Activated naive CD8-positive, alpha-beta T cell (primary cell): ENCODE results near the gene EPHA6.

ENCODE experiments used
- H3K27ac Mint-ChIP-seq: one replicate; pipeline ENCODE4 v1.8.0; 2021; ENCODE audit warnings: mixed read lengths
- H3K27me3 Mint-ChIP-seq: one replicate; pipeline ENCODE4 v1.8.0; 2021; ENCODE audit warnings: mixed read lengths
- H3K36me3 Mint-ChIP-seq: one replicate; pipeline ENCODE4 v1.8.0; 2021; ENCODE audit warnings: mixed read lengths
- H3K4me1 Mint-ChIP-seq: one replicate; pipeline ENCODE4 v1.8.0; 2021; ENCODE audit warnings: low read depth, mixed read lengths
- H3K4me3 Mint-ChIP-seq: one replicate; pipeline ENCODE4 v1.8.0; 2021; ENCODE audit warnings: mild to moderate bottlenecking, mixed read lengths
- H3K9me3 Mint-ChIP-seq: one replicate; pipeline ENCODE4 v1.8.0; 2021; ENCODE audit warnings: low read depth, mixed read lengths

EPHA6 gene

DNA sequence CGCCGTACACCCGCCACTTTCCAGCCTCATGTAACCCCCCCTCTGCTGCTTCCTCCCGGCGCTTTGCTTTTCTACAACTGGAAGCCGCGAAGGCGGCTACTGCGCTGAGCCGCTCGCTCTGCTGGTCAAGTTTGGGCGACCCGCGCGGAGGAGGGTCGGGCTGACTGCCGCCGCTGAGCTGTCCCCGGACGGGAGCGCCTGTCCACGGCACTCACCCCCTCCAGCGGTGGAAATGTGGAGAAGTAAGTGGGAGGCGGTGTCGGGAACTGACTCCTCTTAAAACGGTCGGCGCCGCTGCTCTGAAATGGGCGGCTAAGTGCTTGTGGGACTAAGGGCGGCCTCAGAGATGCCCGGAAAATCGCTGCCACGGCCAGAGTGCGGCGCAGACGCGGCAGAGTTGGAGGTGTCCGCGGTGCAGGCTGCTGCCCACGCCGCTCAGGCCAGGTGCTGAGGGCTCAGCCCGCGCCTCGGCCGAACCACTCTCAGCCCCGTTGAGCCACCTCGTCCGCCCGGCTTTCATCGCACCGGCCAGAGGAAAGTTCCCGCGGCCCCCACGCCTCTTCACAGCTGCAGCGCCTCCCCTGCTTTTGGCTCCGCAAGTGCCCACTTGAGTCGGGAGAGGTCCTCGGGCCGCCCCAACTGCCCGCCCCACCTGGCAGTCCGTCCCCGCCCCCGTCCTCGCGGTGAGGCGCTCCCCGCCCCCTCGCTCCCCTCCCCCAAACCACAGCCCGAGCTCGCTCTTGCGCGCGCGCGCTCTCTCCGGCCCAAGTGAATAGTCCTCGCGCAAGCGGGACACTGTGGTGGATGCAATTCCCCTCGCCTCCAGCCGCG lies at the start of gene EPHA6:
TSS of gene EPHA6 (plus strand) at position 775 of the 831 bp plus-strand sequence.
- Mint-ChIP-seq H3K4me1 (peaks cover 8% of the 10 kb centered on the region), H3K4me3 (peak within 1 kb of the TSS; percentile 56), H3K27me3 (peaks cover 26% of the 10 kb centered on the region), H3K27ac (no peak within 1 kb of the TSS), H3K36me3 (no peaks in the 10 kb centered on the region), H3K9me3 (no peaks in the 10 kb centered on the region)

GRCh38 chr3:96776818-96777217 lies 37.6 kb upstream of the EPHA6 start:
- Mint-ChIP-seq H3K4me3 (no peak overlapping the region), H3K27ac (no peak overlapping the region), H3K27me3 (no peaks in the 10 kb centered on the region), H3K36me3 (no peaks in the 10 kb centered on the region), H3K4me1 (no peaks in the 10 kb centered on the region), H3K9me3 (peaks cover 12% of the 10 kb centered on the region)

DNA sequence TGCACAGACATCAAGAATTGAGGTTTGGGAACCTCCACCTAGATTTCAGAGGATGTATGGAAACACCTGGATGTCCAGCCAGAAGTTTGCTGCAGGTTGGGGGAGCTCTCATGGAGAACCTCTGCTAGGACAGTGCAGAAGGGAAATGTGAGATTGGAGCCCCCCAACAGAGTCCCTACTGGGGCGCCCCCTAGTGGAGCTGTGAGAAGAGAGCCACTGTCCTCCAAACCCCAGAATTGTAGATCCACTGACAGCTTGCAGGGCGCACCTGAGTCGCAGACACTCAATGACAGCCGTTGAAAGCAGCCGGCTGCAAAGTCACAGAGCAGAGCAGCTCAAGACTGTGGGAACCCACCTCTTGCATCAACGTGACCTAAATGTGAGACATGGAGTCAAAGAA lies 34.6 kb upstream of the EPHA6 start:
- no peaks in the 10 kb centered on the region for H3K36me3 Mint-ChIP-seq
- no peaks in the 10 kb centered on the region for H3K27me3 Mint-ChIP-seq
- H3K4me1 Mint-ChIP-seq, result no peaks in the 10 kb centered on the region
- peaks cover 12% of the 10 kb centered on the region for H3K9me3 Mint-ChIP-seq
- no peak overlapping the region for H3K27ac Mint-ChIP-seq
- H3K4me3 Mint-ChIP-seq, result no peak overlapping the region

DNA sequence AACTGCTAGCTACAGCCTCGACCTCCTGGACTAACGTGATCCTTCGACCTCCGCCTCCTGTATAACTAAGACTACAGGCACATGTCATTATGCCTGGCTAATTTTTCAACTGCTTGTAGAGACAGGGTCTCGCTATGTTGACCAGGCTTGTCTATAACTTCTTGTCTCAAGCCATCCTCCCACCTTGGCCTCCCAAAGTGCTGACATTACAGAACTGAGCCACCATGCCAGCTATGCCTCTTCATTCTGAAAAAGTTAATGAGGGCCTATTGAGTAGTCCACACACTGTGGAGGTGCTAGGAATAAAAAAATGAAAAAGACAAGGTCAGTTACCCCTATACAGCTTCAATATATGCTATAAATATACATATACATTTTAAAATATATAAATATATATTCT lies 18.3 kb upstream of the EPHA6 start:
- Mint-ChIP-seq H3K36me3 (no peaks in the 10 kb centered on the region), H3K4me3 (no peak overlapping the region), H3K4me1 (no peaks in the 10 kb centered on the region), H3K27me3 (no peaks in the 10 kb centered on the region), H3K9me3 (peaks cover 16% of the 10 kb centered on the region), H3K27ac (no peak overlapping the region)

- H3K4me1 Mint-ChIP-seq, result no peaks in the 10 kb centered on the region
- no peak overlapping the region for H3K27ac Mint-ChIP-seq
- H3K36me3 Mint-ChIP-seq, result no peaks in the 10 kb centered on the region
- no peak overlapping the region for H3K4me3 Mint-ChIP-seq
- H3K9me3 Mint-ChIP-seq, result peaks cover 3% of the 10 kb centered on the region
- H3K27me3 Mint-ChIP-seq, result peaks cover 1% of the 10 kb centered on the region
These were observed 10.5 kb upstream of the EPHA6 start for GRCh38 chr3:96803870-96804269.

GRCh38 chr3:96806341-96806740 lies 8.1 kb upstream of the EPHA6 start:
- H3K36me3 Mint-ChIP-seq, result no peaks in the 10 kb centered on the region
- H3K4me3 Mint-ChIP-seq, result no peak overlapping the region
- H3K27me3 Mint-ChIP-seq, result peaks cover 7% of the 10 kb centered on the region
- no peaks in the 10 kb centered on the region for H3K4me1 Mint-ChIP-seq
- H3K9me3 Mint-ChIP-seq, result peaks cover 3% of the 10 kb centered on the region
- no peak overlapping the region for H3K27ac Mint-ChIP-seq

DNA sequence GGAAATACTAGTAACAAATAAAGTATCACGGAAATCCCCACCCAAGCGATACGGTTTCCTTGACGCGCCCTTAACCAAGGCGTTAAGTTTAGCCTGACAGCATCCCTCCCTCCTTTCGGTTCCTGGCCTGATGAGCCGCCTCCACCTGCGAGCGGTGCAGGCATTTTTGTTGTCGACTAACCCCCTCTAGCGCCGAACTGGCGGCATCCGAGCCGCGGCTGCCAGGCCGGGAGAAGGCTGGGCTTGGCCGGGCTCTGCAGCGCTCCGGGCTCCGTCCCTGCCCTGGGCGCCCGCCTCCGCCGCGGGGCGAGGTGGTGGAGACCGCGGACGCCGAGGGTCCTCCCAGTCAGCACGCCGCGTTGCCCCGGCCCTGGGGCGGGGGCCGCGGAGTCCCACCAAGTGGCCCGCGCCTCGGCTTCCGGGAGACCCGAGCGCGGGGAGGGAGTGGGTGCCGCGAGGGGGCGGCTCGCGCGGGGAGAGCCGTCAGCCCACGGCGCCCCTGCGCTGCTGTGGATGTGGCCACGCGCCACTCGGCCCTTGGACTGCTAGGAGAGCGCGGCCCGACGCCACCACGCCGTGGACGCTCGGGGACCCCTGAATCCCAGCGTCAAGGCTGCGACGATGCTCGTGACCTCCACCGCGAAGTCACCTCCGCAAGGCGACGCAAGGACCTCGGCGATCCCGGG lies 1.1 kb upstream of the EPHA6 start:
- H3K9me3 Mint-ChIP-seq, result no peaks in the 10 kb centered on the region
- H3K4me3 Mint-ChIP-seq, result peak overlapping the region; percentile 69
- no peak overlapping the region for H3K27ac Mint-ChIP-seq
- peaks cover 8% of the 10 kb centered on the region for H3K4me1 Mint-ChIP-seq
- no peaks in the 10 kb centered on the region for H3K36me3 Mint-ChIP-seq
- peaks cover 26% of the 10 kb centered on the region for H3K27me3 Mint-ChIP-seq

DNA sequence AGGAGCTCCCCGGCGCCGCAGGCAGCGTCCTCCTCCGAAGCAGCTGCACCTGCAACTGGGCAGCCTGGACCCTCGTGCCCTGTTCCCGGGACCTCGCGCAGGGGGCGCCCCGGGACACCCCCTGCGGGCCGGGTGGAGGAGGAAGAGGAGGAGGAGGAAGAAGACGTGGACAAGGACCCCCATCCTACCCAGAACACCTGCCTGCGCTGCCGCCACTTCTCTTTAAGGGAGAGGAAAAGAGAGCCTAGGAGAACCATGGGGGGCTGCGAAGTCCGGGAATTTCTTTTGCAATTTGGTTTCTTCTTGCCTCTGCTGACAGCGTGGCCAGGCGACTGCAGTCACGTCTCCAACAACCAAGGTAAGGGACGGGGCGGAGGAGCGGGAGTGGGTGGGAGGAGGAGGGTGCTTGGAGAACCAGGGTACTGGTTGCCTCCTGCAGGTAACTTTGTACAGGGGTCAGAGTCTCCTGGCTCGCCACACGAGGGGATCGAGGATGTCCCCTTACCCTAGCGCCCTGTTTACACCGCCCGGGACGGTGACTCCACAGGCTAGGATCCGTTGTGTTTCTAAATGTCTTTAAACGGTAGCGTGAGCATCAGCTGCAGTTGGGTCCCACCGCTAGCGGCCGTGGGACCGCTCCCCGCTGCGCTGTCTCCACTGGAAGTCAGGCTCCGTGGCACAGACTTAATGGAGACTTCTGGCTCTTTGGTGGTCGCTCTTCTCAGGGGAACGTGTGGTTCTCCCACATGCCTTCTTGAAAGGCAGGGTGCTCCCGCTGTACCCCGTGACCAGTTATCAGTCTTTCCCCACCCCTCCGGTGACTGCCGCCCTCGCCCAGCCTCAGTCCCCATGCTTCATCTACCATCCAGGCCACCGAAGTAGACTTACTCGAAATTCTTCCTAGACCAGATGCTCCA lies 515 bp downstream of the EPHA6 start:
- Mint-ChIP-seq H3K9me3 (no peaks in the 10 kb centered on the region), H3K27me3 (peaks cover 21% of the 10 kb centered on the region), H3K27ac (no peak overlapping the region), H3K4me3 (peak overlapping the region; percentile 56), H3K4me1 (peaks cover 8% of the 10 kb centered on the region), H3K36me3 (no peaks in the 10 kb centered on the region)

GRCh38 chr3:96831175-96831574 lies 16.8 kb downstream of the EPHA6 start:
- H3K9me3 Mint-ChIP-seq, result no peaks in the 10 kb centered on the region
- no peaks in the 10 kb centered on the region for H3K4me1 Mint-ChIP-seq
- no peaks in the 10 kb centered on the region for H3K36me3 Mint-ChIP-seq
- no peak overlapping the region for H3K27ac Mint-ChIP-seq
- no peaks in the 10 kb centered on the region for H3K27me3 Mint-ChIP-seq
- H3K4me3 Mint-ChIP-seq, result no peak overlapping the region

DNA sequence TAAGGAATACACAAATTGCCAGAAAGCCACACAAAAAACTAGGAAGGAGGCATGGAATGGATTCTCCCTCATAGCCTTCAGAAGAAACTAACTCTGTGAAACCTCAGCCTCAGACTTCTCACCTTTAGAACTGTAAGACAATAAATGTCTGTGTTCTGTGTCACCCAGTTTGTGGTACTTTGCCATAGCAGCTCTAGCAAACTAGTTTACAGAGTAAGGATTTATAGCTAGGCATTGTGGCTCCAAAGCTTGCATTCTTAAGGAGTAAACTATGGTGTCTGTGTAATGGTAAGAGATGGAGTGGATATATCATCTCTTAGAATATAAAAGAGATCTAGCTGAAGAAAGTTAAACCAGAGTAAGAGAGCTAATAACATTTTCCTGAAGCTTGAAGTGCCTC lies 18.9 kb downstream of the EPHA6 start:
- no peaks in the 10 kb centered on the region for H3K4me1 Mint-ChIP-seq
- H3K27ac Mint-ChIP-seq, result no peak overlapping the region
- H3K27me3 Mint-ChIP-seq, result no peaks in the 10 kb centered on the region
- H3K9me3 Mint-ChIP-seq, result no peaks in the 10 kb centered on the region
- H3K4me3 Mint-ChIP-seq, result no peak overlapping the region
- H3K36me3 Mint-ChIP-seq, result no peaks in the 10 kb centered on the region

- Mint-ChIP-seq H3K27me3 (no peaks in the 10 kb centered on the region), H3K4me1 (no peaks in the 10 kb centered on the region), H3K27ac (no peak overlapping the region), H3K4me3 (no peak overlapping the region), H3K9me3 (no peaks in the 10 kb centered on the region), H3K36me3 (no peaks in the 10 kb centered on the region)
These were observed 21.9 kb downstream of the EPHA6 start for GRCh38 chr3:96836153-96836915.

DNA sequence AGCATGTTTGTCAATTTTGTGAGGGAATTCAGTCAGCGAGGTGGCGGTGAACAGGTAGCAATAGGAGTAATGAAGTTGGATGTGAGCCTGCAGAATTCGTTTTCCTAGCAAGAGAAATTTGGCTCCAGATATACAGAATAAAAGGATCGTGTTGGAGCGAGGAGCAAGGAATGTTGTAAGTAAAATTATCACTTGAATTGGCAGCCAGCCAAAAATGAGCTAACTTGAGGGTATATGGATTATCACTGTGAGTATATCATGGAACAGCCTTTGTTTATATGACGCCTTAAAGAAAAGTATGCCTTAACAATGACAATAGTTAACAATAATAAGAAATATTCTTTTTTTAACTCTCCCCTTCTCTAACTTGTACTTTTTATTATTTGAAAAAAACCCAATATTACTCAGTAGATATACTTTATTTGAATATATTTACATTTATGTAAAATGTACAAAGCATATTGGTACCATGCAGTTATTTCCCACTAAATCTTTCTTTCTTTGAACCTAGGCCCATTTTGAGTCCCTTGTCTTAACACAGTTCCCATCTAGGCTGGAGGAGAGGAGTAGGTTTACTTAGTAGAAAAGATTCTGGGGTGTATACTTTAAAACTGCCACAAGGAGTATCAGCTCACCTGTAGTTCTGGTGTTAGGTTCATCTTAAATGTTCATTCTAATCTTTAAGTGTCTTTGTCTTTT lies 29.3 kb downstream of the EPHA6 start:
- H3K4me3 Mint-ChIP-seq, result no peak overlapping the region
- H3K27me3 Mint-ChIP-seq, result peaks cover 2% of the 10 kb centered on the region
- no peak overlapping the region for H3K27ac Mint-ChIP-seq
- no peaks in the 10 kb centered on the region for H3K9me3 Mint-ChIP-seq
- H3K36me3 Mint-ChIP-seq, result no peaks in the 10 kb centered on the region
- H3K4me1 Mint-ChIP-seq, result no peaks in the 10 kb centered on the region

DNA sequence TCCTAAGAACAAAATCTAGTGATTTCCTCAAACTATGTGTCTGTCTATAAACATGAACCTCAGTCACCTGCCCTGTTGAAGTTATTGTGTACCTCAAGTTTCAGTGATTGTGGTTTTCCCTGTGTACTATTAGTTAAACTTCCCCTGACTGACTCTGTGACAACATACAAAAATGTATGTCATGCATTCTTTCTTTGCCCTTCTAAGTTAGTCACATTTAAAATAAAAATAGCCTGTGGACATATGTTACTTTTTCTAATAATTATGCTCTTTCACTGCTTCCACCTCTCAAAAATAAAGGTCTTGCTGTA lies 29.8 kb downstream of the EPHA6 start:
- H3K4me3 Mint-ChIP-seq, result no peak overlapping the region
- no peaks in the 10 kb centered on the region for H3K36me3 Mint-ChIP-seq
- peaks cover 2% of the 10 kb centered on the region for H3K27me3 Mint-ChIP-seq
- H3K4me1 Mint-ChIP-seq, result no peaks in the 10 kb centered on the region
- H3K9me3 Mint-ChIP-seq, result no peaks in the 10 kb centered on the region
- H3K27ac Mint-ChIP-seq, result no peak overlapping the region

- Mint-ChIP-seq H3K4me3 (no peak overlapping the region), H3K4me1 (no peaks in the 10 kb centered on the region), H3K27ac (no peak overlapping the region), H3K9me3 (no peaks in the 10 kb centered on the region), H3K36me3 (no peaks in the 10 kb centered on the region), H3K27me3 (no peaks in the 10 kb centered on the region)
These were observed 38.5 kb downstream of the EPHA6 start for GRCh38 chr3:96852849-96853248.
